ENCODE data around the gene FUCA1. TPM values are rescaled to one million over a fixed set of nuclear protein-coding genes. Genes with fewer than 3 reads are reported as not detected.

FUCA1 gene
- total and polyA plus RNA-seq, 10 of the 15 experiments (the other 5 are each of a cell fraction or from before 2014, with no cell fraction given): 33.3 to 117 (median 52.6) TPM

- TF ChIP-seq ZNF592 (IDR thresholded peaks at IDR 0.05): no peak
- no peak for TF ChIP-seq STAT3 (IDR thresholded peaks at IDR 0.05; ENCODE audit: low read depth, low read length)
- 0 out of 2 replicates have a peak, but pooled peaks have one; percentile 23 for TF ChIP-seq ATF3 (IDR thresholded peaks at IDR 0.05; ENCODE audit: borderline replicate concordance, extremely low read depth, low read depth, low read length)
- TF ChIP-seq MEF2A (IDR thresholded peaks at IDR 0.05; ENCODE audit: insufficient read depth, low read depth, low read length): 0 out of 2 replicates have a peak, but pooled peaks have one; percentile 14
- peak; percentile 85 for TF ChIP-seq IKZF1 (conservative IDR thresholded peaks at IDR 0.05)
- TF ChIP-seq PBX3 (IDR thresholded peaks at IDR 0.05; ENCODE audit: insufficient replicate concordance, low read depth, low read length): no peak
- TF ChIP-seq CHD4 (IDR thresholded peaks at IDR 0.05): no peak
- no peak for TF ChIP-seq ZBED1 (IDR thresholded peaks at IDR 0.05; ENCODE audit: borderline replicate concordance)
- peak; percentile 90 for TF ChIP-seq SMC3 (IDR thresholded peaks at IDR 0.05; ENCODE audit: borderline replicate concordance, low read length)
- no peak for TF ChIP-seq REST (IDR thresholded peaks at IDR 0.05; ENCODE audit: low read depth, low read length)
- no peak for TF ChIP-seq IRF4 (IDR thresholded peaks at IDR 0.05; ENCODE audit: low read depth, low read length)
- no peak for TF ChIP-seq JUND (IDR thresholded peaks at IDR 0.05; ENCODE audit: low read depth, low read length)
- TF ChIP-seq POLR2AphosphoS2 (IDR thresholded peaks at IDR 0.05; ENCODE audit: low read depth, low read length): no peak
- peak; percentile 26 for TF ChIP-seq FOS (IDR thresholded peaks at IDR 0.05; ENCODE audit: borderline replicate concordance, extremely low read depth, insufficient read length)
Measured at GRCh38 chr1:23916209-23917131, 48.4 kb upstream of the FUCA1 start (continued).
